GM12872 (cell line): ENCODE results near the gene DDX49.

Experiments used
- TF ChIP-seq, protein P1 (sequence below): IDR thresholded peaks from 3 replicates; pipeline ENCODE4 v1.5.1; 2011; ENCODE audit warnings: low read depth, mild to moderate bottlenecking, low read length, moderate library complexity; ENCODE audit not compliant: insufficient read depth

Gene DDX49

DNA sequence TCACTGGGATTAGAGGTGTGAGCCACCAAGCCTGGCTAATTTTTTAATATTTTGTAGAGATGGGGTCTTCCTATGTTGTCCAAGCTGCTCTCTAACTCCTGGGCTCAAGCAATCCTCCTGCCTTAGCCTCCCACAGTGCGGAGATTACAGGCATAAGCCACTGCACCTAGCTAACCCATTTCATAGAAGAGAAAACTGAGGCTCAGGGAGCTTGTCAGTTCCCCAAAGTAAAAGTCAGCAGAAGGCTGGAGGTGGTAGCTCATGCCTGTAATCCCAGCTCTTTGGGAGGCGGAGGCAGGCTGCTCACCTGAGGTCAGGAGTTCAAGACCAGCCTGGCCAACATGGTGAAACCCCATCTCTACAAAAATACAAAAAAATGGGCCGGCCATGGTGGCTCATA lies 30.3 kb downstream of the DDX49 start:
- TF ChIP-seq, protein P1, sequence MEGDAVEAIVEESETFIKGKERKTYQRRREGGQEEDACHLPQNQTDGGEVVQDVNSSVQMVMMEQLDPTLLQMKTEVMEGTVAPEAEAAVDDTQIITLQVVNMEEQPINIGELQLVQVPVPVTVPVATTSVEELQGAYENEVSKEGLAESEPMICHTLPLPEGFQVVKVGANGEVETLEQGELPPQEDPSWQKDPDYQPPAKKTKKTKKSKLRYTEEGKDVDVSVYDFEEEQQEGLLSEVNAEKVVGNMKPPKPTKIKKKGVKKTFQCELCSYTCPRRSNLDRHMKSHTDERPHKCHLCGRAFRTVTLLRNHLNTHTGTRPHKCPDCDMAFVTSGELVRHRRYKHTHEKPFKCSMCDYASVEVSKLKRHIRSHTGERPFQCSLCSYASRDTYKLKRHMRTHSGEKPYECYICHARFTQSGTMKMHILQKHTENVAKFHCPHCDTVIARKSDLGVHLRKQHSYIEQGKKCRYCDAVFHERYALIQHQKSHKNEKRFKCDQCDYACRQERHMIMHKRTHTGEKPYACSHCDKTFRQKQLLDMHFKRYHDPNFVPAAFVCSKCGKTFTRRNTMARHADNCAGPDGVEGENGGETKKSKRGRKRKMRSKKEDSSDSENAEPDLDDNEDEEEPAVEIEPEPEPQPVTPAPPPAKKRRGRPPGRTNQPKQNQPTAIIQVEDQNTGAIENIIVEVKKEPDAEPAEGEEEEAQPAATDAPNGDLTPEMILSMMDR = no peak

DNA sequence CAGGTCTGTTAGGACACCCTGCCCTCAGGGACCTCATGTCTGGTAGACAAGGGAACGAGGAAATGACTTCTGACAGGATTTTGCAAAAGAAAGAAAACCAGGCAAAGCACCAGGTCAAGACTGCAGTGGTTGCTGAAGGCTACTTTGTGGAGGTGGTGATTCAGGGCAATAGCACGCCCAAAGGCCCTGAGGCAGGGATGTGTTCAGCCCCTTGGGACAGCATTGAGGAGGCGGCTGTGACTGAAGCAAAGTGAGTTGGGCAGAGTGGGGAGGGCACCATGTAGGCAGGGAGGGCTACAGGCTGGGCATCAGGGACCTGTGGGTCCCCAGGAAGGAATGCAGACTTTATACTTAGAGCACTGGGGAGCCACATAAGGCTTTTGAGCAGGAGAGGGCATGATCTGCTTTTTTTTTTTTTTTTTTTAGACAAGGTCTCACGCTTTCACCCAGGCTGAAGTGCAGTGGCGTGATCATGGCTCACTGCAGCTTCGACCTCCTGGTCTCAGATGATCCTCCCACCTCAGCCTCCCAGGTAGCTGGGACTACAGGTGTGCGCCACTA lies 32.3 kb downstream of the DDX49 start:
- TF ChIP-seq, protein P1 = no peak

DNA sequence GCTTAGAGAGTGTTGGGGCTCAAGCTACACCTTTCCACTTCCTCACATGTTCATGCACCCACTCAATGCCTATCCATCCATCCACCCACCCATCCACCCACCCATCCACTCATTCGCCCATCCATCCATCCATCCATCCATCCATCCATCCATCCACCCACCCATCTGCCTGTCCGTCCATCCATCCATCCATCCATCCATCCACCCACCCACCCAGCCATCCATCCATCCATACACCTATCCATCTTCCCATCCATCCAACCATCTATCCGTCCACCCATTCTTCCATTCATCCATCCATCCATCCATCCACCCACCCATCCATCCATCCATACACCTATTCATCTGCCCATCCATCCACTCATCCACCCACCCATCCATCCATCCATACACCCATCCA lies 34.6 kb downstream of the DDX49 start:
- TF ChIP-seq, protein P1 = no peak

DNA sequence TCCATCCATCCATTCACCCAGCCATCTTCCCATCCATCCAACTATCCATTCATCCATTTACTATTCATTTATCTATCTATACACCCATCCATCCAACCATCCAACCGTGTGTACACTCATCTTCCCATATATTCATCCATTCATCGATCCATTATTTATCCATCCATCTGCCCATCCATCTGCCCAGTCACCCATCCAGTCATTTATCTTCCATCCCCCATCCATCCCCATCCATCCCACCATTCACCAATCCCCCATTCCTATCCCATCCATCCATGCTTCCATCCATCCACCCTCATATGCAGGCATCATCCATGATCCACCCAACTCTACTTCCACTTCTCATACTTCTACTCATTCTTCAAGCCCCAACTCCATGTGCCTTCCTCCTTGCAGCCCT lies 35.5 kb downstream of the DDX49 start:
- TF ChIP-seq, protein P1 = no peak

DNA sequence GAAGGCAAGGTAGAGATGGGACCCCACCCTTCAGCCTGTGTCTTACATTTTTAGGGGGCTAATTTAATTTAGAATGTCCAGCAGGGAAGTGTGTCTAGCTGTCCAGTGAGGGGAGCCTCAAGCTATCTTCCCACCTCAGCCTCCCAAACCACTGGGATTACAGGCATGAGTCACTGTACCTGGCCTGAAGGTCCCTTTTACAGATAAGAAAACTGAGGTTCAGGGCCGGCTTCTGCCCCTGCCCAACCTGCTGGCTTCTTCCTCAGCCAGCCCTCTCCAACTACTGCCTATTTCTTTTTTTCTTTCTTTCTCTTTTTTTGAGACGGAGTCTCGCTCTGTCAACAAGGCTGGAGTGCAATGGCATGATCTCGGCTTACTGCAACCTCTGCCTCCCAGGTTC lies 40.9 kb downstream of the DDX49 start:
- TF ChIP-seq, protein P1 = no peak

DNA sequence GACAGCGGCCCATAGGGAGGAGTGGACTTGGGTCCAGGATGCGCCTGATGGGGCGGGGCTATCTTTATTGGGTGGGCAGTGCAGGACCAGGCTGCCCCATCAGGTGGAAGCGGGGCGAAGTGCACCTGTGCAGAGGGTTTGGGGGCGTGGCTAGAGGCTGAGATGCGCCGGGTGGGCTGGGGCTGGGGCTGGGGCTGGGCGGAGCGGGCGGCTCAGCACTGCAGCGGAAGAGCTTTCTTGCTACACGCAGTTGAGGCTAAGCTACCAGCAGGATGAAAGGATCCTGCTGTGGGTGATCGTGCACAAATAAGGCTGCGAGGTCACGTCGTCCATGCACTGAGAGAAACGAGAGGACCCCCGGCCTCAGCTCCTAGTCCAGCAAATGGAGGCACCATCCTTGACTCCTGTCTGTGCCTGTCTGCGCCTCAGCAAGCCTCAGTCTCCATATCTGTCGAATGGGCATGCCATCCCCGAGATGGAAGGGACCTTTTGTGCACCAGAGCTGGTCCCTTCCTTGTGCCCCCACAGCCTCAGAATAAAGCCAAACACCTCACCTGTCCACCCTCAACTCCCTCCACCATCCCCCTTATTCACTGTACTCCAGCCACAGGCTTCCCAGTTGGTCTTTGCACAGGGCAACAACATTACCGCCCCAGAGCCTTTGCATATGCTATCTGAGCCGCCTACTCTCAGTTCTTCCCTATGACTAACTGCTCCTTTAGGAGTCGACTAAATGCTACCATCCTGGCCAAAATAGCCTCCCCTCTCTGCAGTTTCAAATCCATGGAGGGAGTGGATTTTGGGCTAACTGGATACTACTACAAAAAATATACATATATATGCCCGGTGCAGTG lies 42.5 kb downstream of the DDX49 start:
- TF ChIP-seq, protein P1 = no peak

DNA sequence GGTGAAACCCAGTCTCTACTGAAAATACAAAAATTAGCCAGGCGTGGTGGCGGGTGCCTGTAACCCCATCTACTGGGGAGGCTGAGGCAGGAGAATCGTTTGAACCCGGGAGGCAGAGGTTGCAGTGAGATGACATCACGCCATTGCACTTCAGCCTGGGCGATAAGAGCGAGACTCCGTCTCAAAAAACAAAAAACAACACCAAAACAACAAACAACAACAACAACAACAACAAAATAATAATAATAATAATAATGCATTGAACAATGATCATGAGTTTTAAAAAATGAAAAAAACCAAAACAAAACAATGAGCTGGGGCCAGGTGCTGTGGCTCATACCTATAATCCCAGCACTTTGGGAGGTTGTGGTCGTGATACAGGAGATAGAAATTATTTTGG lies 44.6 kb downstream of the DDX49 start:
- TF ChIP-seq, protein P1 = no peak
